ENCODE measurements around the gene PDXP. TPM values are rescaled to one million over a fixed set of nuclear protein-coding genes. Genes with fewer than 3 reads are reported as not detected.
A peak's percentile ranks its signal among the peaks of the same experiment; 100 is the strongest.

Gene PDXP
- total and polyA plus RNA-seq, 2 donors (not counting 3 experiments of a cell fraction or from before 2014, with no cell fraction given) = 18.0 to 20.0 TPM

DNA sequence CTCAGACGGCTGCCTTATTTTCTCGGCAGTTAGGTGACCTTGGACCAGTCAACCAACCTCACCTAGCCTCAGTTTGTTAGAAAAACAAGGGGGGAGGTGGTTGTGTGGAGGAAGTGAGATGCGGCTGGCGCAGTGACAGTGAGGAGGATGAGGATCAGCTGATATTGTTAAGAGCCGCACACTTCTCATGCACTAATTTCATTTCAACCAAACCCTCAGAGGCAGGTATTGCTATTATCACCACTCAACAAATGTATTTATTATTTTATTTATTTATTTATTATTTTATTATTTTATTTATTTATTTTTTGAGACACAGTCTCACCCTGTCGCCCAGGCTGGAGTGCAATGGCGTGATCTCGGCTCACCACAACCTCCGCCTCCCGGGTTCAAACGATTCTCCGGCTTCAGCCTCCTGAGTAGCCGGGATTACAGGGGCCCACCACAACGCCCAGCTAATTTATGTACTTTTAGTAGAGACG is 19.0 kb downstream of the PDXP start:
- H2AFZ ChIP-seq (ENCODE audit: low read depth, low read length) = no peak overlapping the region
- H3K36me3 ChIP-seq (ENCODE audit: control insufficient read depth in 2 of 2, extremely low read depth in 1 of 2, insufficient read depth in 2 of 2, low read length in 2 of 2) = peaks cover 7 to 8% of the 10 kb centered on the region in 2 experiments
- peak overlapping the region; percentile 58 for H3K9ac ChIP-seq (replicated peaks; ENCODE audit: extremely low read depth, insufficient read depth, low read length)

DNA sequence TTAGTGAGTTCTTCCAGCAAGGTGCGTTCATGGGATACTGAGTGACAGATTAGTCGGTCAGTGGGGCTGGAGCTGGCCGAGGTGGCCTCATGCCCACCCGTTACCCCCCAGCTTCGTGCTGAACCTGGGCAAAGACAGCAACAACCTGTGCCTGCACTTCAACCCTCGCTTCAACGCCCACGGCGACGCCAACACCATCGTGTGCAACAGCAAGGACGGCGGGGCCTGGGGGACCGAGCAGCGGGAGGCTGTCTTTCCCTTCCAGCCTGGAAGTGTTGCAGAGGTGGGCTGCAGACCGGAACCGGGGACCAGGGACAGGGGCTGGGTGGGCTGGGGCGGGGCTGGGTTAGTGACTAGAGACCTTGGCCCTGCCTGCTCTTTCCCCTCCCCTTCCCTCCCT is 19.8 kb downstream of the PDXP start:
- peaks cover 9% of the 10 kb centered on the region for H3K4me1 ChIP-seq (ENCODE audit: control insufficient read depth, extremely low read depth, insufficient read depth, low read length)
- peak overlapping the region; percentile 43 for H3K4me2 ChIP-seq (ENCODE audit: insufficient read depth, low read length)
- peaks cover 28% of the 10 kb centered on the region for H3K79me2 ChIP-seq (ENCODE audit: control insufficient read depth, insufficient read depth, low read length)
- H3K9ac ChIP-seq (replicated peaks; ENCODE audit: extremely low read depth, insufficient read depth, low read length) = no peak overlapping the region
- H2AFZ ChIP-seq (ENCODE audit: low read depth, low read length) = no peak overlapping the region
- CTCF ChIA-PET = interaction anchor here (8.7 kb wide), 1 partner anchor 35 kb away, joined by 307 read pairs; no protein-coding TSS in a partner anchor
- no peak for TF ChIP-seq MYC (IDR thresholded peaks at IDR 0.05; ENCODE audit: low read depth, low read length)
- TF ChIP-seq FOS (IDR thresholded peaks at IDR 0.05; ENCODE audit: borderline replicate concordance, insufficient read depth, low read length) = no peak
- TF ChIP-seq, protein P1, sequence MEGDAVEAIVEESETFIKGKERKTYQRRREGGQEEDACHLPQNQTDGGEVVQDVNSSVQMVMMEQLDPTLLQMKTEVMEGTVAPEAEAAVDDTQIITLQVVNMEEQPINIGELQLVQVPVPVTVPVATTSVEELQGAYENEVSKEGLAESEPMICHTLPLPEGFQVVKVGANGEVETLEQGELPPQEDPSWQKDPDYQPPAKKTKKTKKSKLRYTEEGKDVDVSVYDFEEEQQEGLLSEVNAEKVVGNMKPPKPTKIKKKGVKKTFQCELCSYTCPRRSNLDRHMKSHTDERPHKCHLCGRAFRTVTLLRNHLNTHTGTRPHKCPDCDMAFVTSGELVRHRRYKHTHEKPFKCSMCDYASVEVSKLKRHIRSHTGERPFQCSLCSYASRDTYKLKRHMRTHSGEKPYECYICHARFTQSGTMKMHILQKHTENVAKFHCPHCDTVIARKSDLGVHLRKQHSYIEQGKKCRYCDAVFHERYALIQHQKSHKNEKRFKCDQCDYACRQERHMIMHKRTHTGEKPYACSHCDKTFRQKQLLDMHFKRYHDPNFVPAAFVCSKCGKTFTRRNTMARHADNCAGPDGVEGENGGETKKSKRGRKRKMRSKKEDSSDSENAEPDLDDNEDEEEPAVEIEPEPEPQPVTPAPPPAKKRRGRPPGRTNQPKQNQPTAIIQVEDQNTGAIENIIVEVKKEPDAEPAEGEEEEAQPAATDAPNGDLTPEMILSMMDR (IDR thresholded peaks at IDR 0.05; ENCODE audit: extremely low read depth in 1 of 2, insufficient read depth in 1 of 2, low read depth in 1 of 2, low read length in 2 of 2) = no peak
- TF ChIP-seq, protein P2, sequence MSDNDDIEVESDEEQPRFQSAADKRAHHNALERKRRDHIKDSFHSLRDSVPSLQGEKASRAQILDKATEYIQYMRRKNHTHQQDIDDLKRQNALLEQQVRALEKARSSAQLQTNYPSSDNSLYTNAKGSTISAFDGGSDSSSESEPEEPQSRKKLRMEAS (IDR thresholded peaks at IDR 0.05; ENCODE audit: insufficient read depth, insufficient read length) = no peak
- no peak for TF ChIP-seq POLR2AphosphoS5 (IDR thresholded peaks at IDR 0.05; ENCODE audit: insufficient read depth, low read depth, low read length)
- H4K20me1 ChIP-seq (replicated peaks; ENCODE audit: control insufficient read depth, extremely low read depth, insufficient read depth, low read length) = no peaks in the 10 kb centered on the region
- peak overlapping the region in 1 of 3 experiments; percentile 35 for H3K4me3 ChIP-seq (replicated peaks in 1 of 3; ENCODE audit: insufficient read depth in 1 of 3, low read depth in 1 of 3, low read length in 3 of 3)
- BruUV-seq (replicated peaks) = no TSS peak
- H3K36me3 ChIP-seq (ENCODE audit: control insufficient read depth in 2 of 2, extremely low read depth in 1 of 2, insufficient read depth in 2 of 2, low read length in 2 of 2) = peaks cover 7 to 8% of the 10 kb centered on the region in 2 experiments
- FAIRE-seq (no peak), DNase-seq (ENCODE audit: low read depth, low spot score) (no peak)
- POLR2A ChIA-PET = interaction anchor here (0.6 to 0.7 kb wide), 2 partner anchors 27 to 35 kb away, joined by 3 to 5 read pairs; no protein-coding TSS in a partner anchor
- dilution Hi-C loops (cut with MboI; ENCODE audit: extremely low pct_ligation_motif_present, low sequenced_read_pairs) = no loop called here
- intact Hi-C loops (cut with micrococcal nuclease) = loop anchor here (5.0 kb wide), 2 partner anchors 114 to 116 kb away; partner anchors contain the start of gene CDC42EP1
- no peaks in the 10 kb centered on the region for H3K27me3 ChIP-seq (ENCODE audit: control insufficient read depth in 2 of 2, insufficient read depth in 2 of 2, low read length in 2 of 2)
- no peaks in the 10 kb centered on the region for H3K9me3 ChIP-seq (replicated peaks; ENCODE audit: control insufficient read depth, insufficient read depth, low read length)
- no peak overlapping the region for H3K27ac ChIP-seq (ENCODE audit: insufficient read depth, low read depth, low read length)
- H3K9me1 ChIP-seq (replicated peaks; ENCODE audit: control insufficient read depth, extremely low read depth, insufficient read depth, low read length) = no peaks in the 10 kb centered on the region

More for the DNA sequence above, 19.0 kb downstream of the PDXP start:
- TF ChIP-seq, protein P1 (IDR thresholded peaks at IDR 0.05; ENCODE audit: extremely low read depth in 1 of 2, insufficient read depth in 1 of 2, low read depth in 1 of 2, low read length in 2 of 2) = no peak
- TF ChIP-seq GATA2 (IDR thresholded peaks at IDR 0.05; ENCODE audit: insufficient read depth, insufficient read length, low read depth, low read length) = no peak
- no peak for TF ChIP-seq POLR2A (IDR thresholded peaks at IDR 0.05; ENCODE audit: low read depth, low read length)
- Histone ChIP-seq H3K9me3 (replicated peaks; ENCODE audit: control insufficient read depth, insufficient read depth, low read length) (no peaks in the 10 kb centered on the region), H3K9me1 (replicated peaks; ENCODE audit: control insufficient read depth, extremely low read depth, insufficient read depth, low read length) (no peaks in the 10 kb centered on the region), H3K4me2 (ENCODE audit: insufficient read depth, low read length) (peak overlapping the region; percentile 80), H3K27me3 (ENCODE audit: control insufficient read depth in 2 of 2, insufficient read depth in 2 of 2, low read length in 2 of 2) (no peaks in the 10 kb centered on the region), H3K4me1 (ENCODE audit: control insufficient read depth, extremely low read depth, insufficient read depth, low read length) (peaks cover 9% of the 10 kb centered on the region), H4K20me1 (replicated peaks; ENCODE audit: control insufficient read depth, extremely low read depth, insufficient read depth, low read length) (no peaks in the 10 kb centered on the region), H3K79me2 (ENCODE audit: control insufficient read depth, insufficient read depth, low read length) (peaks cover 28% of the 10 kb centered on the region), H3K27ac (ENCODE audit: insufficient read depth, low read depth, low read length) (peak overlapping the region; percentile 58), H3K4me3 (replicated peaks in 1 of 3; ENCODE audit: insufficient read depth in 1 of 3, low read depth in 1 of 3, low read length in 3 of 3) (peak overlapping the region; percentile 35 to 80 (median 63))
- dilution Hi-C loops (cut with MboI; ENCODE audit: extremely low pct_ligation_motif_present, low sequenced_read_pairs) = no loop called here
- POLR2A ChIA-PET = interaction anchor here (0.6 to 1.1 kb wide), 2 partner anchors 19 to 54 kb away, joined by 5 to 7 read pairs; no protein-coding TSS in a partner anchor
- no TSS peak for BruUV-seq (replicated peaks)
- intact Hi-C loops (cut with micrococcal nuclease) = loop anchor here (1.0 to 5.0 kb wide), 3 partner anchors 9 to 115 kb away; partner anchors contain the start of genes CDC42EP1 and NOL12
- CTCF ChIA-PET = interaction anchor here (1.0 to 4.0 kb wide), 5 partner anchors 8 to 34 kb away, joined by 3 to 70 read pairs (median 14); partner anchors contain the start of genes NOL12 and PDXP
- no peak for DNase-seq (ENCODE audit: low read depth, low spot score)
- FAIRE-seq = no peak

All from endothelial cell of umbilical vein (primary cell).